Measurements from ENCODE around the gene TRIOBP. TPM values are rescaled to one million over a fixed set of nuclear protein-coding genes. Genes with fewer than 3 reads are reported as not detected.
A peak's percentile ranks its signal among the peaks of the same experiment; 100 is the strongest.

TRIOBP gene
- total and polyA plus RNA-seq, 2 of the 13 experiments (the other 11 are each of a cell fraction or from before 2014, with no cell fraction given) = 6.1 to 15.4 TPM

DNA sequence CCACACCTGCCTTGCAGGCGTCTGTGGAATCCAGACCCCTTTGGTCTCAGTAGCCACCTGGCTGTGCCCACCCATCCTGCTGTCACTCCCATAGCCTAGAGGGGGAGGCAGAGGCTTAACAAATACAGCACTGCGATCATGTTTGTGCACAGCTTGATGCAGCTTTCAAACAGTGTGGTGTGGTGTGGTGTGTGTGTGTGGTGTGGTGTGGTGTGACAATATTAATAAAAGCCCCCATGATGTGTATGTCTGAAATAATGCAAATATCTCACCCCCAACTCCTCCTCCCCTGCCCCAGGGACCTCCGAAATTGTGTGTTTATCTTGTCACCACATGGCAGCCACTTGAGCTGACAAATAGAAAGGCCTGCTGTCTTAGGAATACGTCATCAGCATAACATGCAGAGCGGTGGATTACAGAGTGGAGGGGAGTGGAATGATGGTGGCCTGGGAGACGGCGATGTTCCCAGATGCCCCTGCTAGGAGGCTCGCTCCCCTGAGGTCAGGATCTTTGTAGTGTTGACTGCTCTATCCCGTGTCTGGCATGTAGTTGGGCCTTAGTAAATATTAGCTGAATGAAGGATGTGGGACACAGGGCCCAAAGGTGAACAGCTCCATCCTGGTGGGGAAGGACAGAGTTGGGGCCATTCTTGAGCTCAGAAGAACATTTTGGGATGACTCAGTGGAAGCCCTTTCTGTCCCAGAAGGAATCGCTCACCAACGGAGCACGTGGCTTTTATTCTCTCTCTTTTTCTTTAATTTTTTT is 35.5 kb upstream of the TRIOBP start (continued):
- TF ChIP-seq, protein P1, sequence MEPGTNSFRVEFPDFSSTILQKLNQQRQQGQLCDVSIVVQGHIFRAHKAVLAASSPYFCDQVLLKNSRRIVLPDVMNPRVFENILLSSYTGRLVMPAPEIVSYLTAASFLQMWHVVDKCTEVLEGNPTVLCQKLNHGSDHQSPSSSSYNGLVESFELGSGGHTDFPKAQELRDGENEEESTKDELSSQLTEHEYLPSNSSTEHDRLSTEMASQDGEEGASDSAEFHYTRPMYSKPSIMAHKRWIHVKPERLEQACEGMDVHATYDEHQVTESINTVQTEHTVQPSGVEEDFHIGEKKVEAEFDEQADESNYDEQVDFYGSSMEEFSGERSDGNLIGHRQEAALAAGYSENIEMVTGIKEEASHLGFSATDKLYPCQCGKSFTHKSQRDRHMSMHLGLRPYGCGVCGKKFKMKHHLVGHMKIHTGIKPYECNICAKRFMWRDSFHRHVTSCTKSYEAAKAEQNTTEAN (CRISPR knock-in tag; conservative IDR thresholded peaks at IDR 0.05) = 0 out of 2 replicates have a peak, but pooled peaks have one; percentile 31
- TF ChIP-seq SALL1 (CRISPR knock-in tag; IDR thresholded peaks at IDR 0.05) (peak; percentile 66), AKAP8 (CRISPR knock-in tag; IDR thresholded peaks at IDR 0.05) (peak; percentile 56; the same call in 1 of the 2 replicates), ELF3 (CRISPR knock-in tag; IDR thresholded peaks at IDR 0.05) (no peak; the same call in 1 of the 2 replicates), ZNF17 (CRISPR knock-in tag; IDR thresholded peaks at IDR 0.05) (no peak), NR2F1 (CRISPR knock-in tag; IDR thresholded peaks at IDR 0.05) (peak; percentile 33 to 72; a peak in 3 of 4 replicates), FOXA1 (IDR thresholded peaks at IDR 0.05) (no peak), FOXA1 (CRISPR knock-in tag; IDR thresholded peaks at IDR 0.05) (peak; percentile 78), HMG20A (CRISPR knock-in tag; IDR thresholded peaks at IDR 0.05; ENCODE audit: borderline replicate concordance) (peak; percentile 38; the same call in 1 of the 2 replicates), ETV5 (CRISPR knock-in tag; IDR thresholded peaks at IDR 0.05; ENCODE audit: borderline replicate concordance) (peak; percentile 51; the same call in 1 of the 2 replicates), CREM (IDR thresholded peaks at IDR 0.05) (peak; percentile 68; the same call in 1 of the 2 replicates), CREM (CRISPR knock-in tag; IDR thresholded peaks at IDR 0.05) (no peak)
- TF ChIP-seq, protein P2, sequence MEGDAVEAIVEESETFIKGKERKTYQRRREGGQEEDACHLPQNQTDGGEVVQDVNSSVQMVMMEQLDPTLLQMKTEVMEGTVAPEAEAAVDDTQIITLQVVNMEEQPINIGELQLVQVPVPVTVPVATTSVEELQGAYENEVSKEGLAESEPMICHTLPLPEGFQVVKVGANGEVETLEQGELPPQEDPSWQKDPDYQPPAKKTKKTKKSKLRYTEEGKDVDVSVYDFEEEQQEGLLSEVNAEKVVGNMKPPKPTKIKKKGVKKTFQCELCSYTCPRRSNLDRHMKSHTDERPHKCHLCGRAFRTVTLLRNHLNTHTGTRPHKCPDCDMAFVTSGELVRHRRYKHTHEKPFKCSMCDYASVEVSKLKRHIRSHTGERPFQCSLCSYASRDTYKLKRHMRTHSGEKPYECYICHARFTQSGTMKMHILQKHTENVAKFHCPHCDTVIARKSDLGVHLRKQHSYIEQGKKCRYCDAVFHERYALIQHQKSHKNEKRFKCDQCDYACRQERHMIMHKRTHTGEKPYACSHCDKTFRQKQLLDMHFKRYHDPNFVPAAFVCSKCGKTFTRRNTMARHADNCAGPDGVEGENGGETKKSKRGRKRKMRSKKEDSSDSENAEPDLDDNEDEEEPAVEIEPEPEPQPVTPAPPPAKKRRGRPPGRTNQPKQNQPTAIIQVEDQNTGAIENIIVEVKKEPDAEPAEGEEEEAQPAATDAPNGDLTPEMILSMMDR (CRISPR knock-in tag; IDR thresholded peaks at IDR 0.05) = peak; percentile 74
- TF ChIP-seq, protein P3, sequence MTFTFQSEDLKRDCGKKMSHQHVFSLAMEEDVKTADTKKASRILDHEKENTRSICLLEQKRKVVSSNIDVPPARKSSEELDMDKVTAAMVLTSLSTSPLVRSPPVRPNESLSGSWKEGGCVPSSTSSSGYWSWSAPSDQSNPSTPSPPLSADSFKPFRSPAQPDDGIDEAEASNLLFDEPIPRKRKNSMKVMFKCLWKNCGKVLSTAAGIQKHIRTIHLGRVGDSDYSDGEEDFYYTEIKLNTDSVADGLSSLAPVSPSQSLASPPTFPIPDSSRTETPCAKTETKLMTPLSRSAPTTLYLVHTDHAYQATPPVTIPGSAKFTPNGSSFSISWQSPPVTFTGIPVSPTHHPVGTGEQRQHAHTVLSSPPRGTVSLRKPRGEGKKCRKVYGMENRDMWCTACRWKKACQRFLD (CRISPR knock-in tag; IDR thresholded peaks at IDR 0.05; ENCODE audit: borderline replicate concordance) = no peak
- TF ChIP-seq, protein P4, sequence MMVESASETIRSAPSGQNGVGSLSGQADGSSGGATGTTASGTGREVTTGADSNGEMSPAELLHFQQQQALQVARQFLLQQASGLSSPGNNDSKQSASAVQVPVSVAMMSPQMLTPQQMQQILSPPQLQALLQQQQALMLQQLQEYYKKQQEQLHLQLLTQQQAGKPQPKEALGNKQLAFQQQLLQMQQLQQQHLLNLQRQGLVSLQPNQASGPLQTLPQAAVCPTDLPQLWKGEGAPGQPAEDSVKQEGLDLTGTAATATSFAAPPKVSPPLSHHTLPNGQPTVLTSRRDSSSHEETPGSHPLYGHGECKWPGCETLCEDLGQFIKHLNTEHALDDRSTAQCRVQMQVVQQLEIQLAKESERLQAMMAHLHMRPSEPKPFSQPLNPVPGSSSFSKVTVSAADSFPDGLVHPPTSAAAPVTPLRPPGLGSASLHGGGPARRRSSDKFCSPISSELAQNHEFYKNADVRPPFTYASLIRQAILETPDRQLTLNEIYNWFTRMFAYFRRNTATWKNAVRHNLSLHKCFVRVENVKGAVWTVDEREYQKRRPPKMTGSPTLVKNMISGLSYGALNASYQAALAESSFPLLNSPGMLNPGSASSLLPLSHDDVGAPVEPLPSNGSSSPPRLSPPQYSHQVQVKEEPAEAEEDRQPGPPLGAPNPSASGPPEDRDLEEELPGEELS (CRISPR knock-in tag; IDR thresholded peaks at IDR 0.05) = peak; percentile 58
- TF ChIP-seq, protein P5, sequence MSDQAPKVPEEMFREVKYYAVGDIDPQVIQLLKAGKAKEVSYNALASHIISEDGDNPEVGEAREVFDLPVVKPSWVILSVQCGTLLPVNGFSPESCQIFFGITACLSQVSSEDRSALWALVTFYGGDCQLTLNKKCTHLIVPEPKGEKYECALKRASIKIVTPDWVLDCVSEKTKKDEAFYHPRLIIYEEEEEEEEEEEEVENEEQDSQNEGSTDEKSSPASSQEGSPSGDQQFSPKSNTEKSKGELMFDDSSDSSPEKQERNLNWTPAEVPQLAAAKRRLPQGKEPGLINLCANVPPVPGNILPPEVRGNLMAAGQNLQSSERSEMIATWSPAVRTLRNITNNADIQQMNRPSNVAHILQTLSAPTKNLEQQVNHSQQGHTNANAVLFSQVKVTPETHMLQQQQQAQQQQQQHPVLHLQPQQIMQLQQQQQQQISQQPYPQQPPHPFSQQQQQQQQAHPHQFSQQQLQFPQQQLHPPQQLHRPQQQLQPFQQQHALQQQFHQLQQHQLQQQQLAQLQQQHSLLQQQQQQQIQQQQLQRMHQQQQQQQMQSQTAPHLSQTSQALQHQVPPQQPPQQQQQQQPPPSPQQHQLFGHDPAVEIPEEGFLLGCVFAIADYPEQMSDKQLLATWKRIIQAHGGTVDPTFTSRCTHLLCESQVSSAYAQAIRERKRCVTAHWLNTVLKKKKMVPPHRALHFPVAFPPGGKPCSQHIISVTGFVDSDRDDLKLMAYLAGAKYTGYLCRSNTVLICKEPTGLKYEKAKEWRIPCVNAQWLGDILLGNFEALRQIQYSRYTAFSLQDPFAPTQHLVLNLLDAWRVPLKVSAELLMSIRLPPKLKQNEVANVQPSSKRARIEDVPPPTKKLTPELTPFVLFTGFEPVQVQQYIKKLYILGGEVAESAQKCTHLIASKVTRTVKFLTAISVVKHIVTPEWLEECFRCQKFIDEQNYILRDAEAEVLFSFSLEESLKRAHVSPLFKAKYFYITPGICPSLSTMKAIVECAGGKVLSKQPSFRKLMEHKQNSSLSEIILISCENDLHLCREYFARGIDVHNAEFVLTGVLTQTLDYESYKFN (CRISPR knock-in tag; conservative IDR thresholded peaks at IDR 0.05) = peak; percentile 86
